HG02798 (cell line): Measurements from ENCODE around the gene TRAF3.

Experiments
- ATAC-seq: cut with Tn5 transposase; IDR thresholded peaks from one replicate; pipeline ENCODE4 v1.9.1; 2021; ENCODE audit warnings: mild to moderate bottlenecking; ENCODE audit not compliant: unreplicated experiment, poor library complexity

The TRAF3 gene, protein sequence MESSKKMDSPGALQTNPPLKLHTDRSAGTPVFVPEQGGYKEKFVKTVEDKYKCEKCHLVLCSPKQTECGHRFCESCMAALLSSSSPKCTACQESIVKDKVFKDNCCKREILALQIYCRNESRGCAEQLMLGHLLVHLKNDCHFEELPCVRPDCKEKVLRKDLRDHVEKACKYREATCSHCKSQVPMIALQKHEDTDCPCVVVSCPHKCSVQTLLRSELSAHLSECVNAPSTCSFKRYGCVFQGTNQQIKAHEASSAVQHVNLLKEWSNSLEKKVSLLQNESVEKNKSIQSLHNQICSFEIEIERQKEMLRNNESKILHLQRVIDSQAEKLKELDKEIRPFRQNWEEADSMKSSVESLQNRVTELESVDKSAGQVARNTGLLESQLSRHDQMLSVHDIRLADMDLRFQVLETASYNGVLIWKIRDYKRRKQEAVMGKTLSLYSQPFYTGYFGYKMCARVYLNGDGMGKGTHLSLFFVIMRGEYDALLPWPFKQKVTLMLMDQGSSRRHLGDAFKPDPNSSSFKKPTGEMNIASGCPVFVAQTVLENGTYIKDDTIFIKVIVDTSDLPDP

DNA sequence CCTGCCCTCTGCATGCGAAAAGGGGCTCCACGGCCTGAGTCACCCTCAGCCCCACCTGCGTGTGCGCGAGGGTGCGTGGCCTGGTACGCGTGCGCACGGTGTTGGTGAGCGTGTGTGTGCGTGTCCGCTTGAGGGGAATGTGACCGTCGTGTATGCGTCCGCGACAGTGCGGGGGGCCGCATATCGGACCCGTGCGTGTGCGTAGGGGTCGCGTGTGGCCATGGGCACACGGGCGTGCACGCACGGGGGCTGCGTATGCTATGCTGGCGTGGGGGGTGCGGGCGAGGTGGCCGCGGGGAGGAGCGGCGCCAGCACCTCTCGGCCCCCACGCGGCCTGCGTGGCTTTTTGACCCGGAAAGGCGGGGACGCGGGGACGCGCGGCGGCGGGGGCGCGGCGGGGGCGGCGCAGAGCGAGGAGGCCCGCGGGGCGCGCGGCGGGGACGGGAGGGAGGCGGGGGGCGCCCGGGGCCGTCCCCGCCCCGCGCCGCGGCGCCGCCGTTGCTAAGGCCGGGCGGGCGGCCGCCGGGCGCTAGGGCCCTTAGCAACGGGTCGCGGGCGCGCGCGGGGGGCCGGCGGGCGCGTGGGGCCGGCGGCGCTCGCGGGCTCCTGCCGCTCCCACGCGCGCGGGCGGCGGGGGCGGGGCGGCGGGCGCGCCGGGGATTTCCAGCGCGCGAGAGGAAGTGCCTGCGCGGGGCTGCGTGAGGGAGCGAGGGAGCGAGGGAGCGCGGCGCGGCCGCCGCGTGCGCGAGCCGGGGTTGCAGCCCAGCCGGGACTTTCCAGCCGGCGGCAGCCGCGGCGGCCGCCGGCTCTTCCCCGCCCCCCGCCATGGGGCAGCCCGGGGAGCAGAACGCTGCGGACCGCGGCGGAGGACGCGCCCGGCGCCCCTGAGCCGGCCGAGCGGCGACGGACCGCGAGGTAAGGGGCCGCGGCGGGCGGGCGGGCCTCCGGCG, at the start of gene TRAF3:
Gene TRAF3 (plus strand): TSS at position 689 of the 950 bp plus-strand sequence. CDS start 92,753 bp downstream, outside the sequence.
- ATAC-seq = peak; percentile 68

DNA sequence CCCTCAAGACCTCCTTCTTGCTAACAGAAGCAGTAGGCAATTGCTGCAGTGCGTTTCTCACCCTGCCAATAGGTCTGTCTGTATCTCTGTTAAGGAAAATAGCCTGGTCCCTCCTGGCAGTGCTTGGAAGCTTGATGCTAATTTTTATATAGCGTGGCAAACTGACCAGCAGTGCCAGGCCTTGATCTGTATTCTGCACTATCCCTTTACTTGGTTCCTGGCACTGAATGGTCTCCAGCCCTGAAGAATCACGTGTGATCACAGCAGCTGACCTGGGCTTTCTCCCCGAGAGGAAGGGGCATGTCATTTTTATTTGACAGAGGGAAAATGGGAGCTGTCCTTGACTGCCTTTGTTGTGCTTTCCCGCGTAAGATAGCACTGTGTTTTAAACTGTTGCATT, 48.7 kb upstream of the TRAF3 start:
- ATAC-seq = no peak

DNA sequence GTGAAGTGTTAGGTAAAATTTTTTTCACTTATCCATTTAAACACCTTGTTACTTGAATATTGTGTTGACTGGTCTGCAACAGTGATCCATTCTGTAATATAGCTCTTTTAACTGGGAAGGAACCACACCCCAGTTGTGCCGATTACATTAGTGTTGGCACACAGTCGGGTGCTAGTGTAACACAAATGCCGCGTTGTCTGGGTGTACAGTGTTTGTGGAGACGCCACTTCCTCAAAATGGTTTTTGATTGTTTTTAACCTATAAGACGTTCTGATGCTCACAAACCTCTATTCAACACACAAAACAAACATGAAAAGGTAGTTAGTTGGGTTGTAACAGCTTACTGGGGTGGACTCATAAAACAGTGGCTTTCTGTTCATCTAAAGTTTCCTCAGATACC, 48.0 kb upstream of the TRAF3 start:
- ATAC-seq = no peak

DNA sequence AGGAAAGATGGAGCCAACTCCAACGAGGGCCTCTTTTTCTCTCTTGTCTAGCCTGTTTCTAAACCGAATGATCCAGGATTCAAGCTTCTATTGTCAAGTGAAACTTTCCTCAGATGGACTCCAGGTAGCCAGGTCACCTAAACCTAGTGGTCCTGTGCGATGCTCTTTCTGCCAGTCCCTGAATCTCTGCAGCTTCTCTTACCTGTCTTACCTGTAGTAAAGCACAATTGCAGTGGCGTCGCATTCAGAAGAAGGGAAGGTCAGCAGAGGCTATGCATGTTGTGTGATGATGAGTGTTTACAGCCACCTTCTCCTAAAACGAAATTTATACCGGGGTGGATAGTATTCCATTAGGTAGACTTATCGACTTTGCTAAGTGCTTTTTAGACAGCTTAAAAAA, 47.4 kb upstream of the TRAF3 start:
- no peak for ATAC-seq

DNA sequence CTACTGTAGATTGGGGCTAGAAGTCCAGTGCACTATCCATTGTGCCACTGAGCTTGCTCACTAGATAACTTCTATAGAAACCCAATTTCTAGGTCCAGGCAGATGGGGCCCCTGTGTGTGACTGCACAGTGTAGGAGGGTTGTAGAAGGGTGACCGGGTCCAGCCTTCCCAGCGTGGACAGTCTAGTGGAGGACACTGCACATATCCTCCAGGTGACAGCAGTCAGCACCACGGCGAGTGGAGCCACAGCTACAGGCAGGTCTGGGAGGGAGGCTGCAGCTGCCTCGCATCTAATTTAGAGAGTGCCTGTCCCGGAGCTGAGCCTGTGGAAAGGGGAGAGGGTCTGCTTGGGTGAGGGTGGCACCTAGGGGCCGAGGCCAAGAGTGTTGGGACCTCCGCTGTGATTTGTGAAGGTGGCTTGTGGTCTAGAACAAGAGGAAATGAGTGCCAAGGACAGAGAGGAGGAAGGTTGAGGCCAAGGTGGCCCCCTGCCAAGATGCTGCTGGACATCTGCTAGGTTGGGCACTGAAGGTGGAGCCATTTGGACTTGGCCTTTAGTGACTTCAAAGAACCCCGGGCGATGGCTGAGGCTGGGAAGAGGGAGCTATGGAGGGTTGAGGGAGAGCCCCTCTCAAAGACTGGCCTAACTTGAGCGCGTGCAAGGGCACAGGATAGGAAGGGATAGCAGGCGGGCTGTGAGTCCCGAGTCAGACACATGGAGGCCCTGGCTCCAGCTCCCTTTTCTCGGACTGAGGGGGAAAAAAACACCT, 46.0 kb upstream of the TRAF3 start:
- ATAC-seq = no peak

DNA sequence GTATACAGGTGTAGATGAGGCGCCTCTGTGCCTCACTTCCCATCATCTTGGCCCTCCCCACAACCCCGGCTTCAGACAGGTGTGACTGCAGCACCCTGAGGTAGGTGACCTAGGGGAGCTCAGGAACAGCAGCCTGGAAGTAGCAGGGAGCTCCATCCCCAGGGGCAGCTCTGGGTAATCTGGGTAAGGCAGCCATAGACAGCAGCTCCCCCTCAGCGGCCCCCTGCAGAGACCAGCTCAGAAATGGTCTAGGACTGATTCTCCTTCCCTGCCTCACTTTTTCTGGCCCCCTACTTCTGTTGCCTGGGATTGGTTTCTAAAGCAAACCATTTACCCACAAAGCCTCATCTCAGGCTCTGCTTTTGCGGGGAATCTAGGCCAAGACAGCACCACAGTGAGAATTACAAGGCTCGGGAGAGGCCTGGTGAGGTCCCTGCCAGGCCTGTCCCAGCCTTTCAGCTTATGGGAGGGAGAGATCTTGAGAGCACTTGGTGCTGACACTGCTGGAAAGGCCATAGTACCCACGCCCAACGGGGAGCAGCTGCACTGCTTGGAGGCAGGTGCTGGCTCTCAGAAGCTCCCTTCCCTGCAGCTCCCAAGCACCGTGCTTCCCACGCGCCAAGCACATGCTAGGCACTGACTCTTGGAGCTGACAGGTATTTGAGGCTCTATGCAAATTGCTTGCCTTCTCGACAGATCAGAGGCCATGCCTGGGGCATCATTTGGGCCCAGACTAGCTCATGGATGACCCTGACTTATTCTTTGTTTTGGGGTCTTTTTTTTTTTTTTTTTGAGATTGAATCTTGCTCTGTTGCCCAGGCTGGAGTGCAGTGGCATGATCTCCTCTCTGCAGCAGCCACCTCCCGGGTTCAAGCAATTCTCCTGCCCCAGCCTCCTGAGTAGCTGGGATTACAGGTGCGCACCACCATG, 45.1 kb upstream of the TRAF3 start:
- ATAC-seq = no peak

DNA sequence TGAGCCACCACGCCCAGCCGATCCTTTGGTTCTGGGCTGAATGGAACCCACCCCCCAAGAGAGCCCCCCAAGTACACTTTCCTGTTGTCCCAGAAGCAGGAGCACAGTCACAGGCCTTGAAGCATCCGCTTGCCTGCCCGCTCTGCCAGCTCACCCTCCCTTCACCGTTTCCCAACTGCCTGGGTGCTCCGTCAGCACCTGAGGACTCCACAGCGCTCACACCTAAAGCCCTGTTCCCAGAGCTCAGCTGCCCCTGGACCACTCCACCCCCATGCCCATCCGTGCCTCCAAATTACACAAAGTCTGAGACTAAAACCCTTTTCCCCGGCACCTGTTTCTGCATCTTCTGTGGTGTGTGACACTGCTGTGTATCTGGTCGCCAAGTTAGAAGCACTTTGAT, 44.3 kb upstream of the TRAF3 start:
- ATAC-seq = no peak

DNA sequence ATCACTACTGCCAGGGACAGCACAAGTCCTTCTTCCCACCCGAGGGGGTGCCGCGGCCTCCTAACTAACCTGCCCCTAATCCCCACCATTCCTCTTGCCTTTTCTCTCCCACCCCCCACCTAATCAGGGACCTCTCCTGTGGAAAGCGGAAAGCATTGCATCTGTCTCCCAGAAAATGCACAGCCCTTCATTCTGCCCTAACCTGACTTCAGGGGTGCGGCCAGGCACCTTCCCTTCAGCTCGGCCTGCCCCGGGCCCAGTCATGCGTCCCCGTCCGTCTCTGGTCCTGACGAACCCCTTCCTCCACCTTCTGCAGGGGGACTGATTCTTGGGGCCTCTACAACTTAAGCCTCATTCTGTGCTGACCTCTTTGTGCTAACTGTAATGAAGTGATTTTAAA, 43.9 kb upstream of the TRAF3 start:
- ATAC-seq = no peak

DNA sequence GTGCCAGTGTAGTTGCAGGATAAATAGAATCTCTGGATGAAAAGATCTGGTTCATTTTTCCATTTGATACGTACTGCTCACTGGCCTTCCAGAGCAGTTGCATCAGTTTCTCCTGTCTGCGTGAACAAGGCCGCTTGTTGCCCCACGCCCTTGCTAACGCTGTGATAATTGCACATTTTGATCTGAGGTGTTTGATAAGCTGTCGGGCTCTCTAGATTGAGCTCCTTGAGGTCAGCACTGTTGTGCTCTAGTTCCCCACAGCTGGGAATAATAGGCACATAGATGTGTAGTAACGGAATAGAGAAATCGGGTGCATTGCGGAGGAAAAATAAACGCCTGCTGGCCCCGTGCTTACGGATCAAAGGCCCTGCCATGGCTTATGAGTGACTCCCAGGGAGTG, 42.8 kb upstream of the TRAF3 start:
- ATAC-seq = no peak

DNA sequence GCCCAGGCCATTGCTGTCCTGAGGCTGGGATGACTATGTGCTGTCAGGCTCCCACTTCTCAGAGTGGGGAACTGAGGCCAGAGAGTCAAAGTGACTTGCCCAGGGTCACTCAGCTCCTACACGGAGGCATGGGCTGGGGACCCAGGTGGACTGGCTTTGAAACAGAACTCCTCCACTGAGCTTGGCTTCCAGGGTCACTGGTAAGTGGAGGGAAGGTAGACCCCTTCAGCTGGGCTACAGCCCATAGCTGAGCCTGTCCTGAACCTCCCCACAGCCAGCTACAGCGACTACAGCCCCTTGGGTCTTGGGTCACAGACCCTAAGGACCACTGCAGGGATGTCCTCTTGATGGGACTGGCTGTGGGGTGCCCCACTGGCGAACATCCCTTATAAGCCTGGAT, 40.3 kb upstream of the TRAF3 start:
- no peak for ATAC-seq

DNA sequence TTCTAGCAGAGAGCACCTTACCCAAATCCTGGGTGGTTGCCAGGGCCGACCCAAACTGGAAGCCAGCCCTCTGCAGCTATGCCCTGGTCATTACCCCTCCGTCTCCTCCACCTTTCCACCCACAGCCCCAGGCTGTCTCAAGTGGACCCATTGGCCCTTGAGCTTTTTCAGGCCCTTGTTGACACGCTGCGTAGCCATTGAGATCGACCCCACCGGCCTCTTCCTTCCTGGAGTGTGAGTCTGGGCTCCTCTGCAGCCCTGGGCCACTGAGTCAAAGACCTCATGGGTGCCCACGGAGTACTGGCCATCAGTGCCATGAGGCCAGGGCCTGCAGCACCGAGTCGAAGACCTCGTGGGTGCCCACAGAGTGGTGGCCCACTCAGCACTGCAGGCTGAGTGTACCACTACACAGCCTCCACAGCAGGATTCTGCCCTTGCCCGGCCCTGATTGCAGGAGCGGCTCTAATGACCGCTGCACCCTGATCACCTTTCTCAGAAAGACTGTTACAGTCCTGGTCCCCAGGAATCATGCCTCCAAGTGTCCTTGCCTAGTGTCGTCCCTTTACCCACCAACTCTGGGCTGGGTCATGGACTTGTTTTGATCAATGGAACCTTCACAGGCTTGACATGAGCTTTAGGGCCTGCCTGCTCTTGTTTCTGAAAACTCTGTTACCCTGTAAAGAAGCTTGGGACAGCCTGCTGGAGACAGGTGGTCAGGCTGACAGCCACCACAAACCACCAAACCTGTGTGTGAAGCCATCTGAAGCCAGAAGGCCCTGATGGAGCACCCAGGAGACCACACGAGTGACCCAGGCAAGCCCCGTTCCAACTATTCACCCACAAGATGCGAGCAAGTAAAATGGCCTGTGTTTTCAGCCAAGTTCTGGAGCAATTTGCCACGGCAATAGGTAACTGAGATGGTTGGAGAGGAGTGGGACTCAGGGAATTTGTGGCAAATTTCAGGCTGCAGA, 39.6 kb upstream of the TRAF3 start:
- ATAC-seq = no peak

DNA sequence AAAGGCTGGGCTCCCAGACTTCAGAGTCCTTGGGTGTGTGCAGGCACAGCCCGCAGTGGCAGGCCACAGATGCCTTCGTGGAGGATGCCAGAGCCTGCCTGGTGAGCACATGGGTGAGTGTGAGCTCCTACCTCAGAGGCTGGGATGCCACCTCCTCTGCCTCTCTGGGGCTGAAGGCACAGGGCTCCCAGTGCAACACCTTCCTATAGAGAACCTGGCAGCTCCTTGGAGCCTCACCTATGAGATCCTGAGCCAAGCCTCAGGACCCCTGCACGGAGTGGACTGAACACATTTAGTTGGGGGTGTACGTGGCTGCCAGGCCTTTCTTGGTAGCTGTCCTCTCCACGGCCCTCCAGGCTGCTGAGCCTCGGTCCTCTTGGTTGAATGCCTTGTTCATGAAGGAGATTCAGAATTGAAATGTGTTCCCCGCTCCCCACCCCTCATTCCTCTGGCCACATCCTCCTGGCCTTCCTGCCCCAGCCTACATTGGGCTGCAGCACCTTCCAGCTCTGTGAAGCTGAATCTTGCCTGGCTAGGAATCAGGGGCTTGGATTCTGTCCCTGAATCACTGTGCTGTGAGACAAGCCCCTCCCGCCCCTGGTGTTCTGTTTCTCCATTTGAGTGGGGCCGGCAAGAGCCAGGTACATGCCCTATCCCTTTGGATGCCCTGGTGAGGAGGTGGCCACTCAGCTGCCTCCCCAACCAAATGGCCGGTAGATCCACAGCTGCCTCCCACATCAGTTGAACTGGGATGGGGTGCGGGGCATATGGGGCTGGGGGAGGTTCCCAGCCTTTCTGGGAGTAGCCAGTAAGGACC, 38.7 kb upstream of the TRAF3 start:
- ATAC-seq = no peak

DNA sequence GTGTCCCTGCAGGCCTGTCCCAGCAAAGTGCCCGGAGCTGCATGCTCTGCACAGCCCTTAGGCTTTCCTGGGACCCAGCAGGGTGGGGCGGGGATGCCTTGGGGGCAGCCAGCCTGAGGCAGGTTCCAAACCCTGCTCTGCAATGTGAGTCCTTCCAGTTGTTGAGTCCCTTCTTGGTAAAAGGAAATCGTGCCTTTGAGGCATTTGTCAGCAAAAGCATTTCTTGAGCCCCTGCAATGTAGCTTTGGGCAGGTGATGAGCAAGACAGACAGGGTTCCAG, 38.1 kb upstream of the TRAF3 start:
- ATAC-seq = no peak

DNA sequence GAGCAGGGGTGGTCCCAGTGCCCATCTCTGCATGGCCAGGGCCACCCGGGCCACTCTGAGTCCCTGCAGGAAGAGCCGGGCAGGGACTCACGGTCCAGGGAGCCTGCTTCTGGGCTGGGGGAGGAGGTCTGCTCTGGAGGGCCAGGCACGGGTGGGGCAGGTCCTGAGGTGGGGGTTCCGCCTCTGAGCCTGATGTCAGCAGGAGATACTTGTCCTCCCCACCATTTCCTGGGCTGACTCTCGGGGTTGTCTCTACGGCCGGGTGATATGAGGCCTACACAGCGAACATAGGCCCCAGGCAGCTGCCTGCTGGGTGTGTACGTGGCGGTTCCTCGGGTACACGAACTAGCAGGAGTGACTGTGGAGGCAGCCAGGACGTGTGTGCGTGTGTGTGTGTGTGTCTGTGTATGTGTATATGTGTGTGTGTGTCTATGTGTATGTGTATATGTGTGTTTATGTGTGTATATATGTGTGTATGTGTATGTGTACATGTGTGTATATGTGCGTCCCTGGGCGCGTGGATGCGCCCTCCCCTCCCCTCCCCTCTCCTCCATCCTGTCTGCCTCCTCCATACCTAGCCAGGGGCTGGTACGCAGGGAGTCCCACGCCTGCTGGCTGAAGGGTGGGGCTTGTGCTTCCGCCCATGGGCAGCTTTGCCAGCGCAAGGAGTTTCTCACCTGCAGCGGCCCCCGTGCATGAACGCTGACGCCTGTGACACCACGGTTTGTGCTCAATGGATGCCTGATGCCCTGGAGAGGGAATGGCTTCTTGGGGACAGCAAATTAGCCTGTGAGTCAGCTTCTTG, 30.4 kb upstream of the TRAF3 start:
- ATAC-seq = no peak

DNA sequence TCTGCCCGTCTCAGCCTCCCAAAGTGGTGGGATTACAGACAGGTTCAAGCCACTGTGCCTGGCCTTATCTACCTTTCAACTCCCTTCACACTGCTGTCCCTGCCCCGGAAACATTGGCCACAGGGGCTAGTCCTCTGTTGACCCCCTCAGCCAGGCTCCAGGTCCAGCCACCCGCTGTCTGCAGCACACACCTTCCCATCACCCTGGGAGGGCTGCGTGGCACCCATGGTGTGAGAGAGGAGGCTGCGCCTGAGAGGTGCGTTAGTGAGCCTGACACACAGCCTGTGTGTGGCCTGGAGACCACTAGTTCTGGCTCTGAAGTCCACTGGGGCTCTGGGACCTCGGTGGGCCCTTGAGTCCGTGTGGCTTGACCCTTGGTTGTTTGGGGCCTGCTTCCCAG, 28.4 kb upstream of the TRAF3 start:
- ATAC-seq = no peak

DNA sequence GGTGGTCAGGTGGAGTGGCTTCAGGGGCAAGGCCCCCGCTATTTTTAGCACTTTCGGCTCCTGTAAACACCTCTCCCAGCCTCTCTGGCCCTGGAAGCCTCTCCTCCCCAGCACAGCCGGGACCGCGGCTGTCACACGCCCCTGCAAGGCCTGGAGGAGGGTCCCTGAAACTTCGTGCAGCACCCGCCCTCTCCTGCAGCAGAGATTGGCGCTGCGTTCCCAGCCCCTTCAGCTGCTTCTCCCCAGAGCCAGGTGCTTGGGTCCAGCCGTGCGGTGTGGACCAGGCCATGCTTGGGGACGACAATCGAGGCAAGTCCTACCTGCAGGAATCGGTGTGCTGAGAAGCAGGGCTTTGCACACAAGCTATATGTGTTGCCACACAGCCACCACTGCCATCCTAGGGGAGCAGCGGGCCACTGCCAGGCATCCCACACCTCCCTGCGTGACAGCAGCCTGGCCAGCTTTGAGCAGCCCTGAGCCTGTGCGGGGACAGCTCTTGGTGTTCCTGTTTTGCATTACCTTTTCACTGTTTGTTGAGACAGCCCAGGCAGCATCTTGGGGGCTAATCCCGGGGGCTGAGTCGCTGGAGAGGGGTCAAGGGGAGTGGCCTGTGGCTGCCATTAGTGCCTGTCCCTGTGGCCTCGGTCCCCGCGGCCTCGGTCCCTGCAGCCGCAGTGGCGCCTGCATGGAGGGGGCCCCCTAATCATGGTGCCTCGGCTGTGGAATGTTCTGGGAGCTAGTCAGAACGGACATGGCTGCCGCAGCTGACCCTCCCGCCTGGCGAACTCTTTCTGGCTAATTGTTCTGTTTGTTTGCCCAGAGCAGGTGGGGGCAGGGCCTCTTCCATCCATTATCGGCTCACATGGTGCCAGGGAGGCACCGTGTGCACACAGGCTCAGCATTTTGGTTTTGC, 27.6 kb upstream of the TRAF3 start:
- ATAC-seq = no peak
